Fibroblast of peridontal ligament (primary cell): ENCODE measurements around the gene SS18.

ENCODE experiments used
- DNase-seq: peaks from one replicate; pipeline ENCODE4 v3.0.0-alpha.2; 2010; ENCODE audit errors: extremely low read depth

SS18 gene

DNA sequence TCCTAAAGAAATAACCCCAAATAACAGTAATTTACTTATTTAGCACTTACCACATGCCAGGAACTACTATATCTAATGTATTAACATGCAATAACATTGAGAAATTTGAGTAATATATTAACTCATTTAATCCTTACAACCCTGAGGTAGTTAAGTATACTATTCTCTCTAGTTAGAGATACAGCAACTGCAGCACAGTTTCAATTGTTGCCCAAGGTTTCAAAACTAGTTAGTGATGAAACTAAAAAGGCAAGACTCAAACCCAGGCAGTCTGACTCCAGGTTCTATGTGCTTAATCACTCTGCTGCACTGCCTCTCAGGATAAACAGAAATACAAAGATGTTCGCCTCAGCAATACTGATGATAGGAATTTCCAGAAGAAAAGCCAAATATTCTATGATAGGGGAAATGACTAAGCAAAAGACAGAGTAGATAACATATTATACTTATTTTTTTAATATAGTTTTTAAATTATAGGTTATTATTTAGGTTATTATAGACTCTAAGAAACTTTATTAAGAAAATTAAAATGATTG, 88.0 kb downstream of the SS18 start:
- no peak for DNase-seq

DNA sequence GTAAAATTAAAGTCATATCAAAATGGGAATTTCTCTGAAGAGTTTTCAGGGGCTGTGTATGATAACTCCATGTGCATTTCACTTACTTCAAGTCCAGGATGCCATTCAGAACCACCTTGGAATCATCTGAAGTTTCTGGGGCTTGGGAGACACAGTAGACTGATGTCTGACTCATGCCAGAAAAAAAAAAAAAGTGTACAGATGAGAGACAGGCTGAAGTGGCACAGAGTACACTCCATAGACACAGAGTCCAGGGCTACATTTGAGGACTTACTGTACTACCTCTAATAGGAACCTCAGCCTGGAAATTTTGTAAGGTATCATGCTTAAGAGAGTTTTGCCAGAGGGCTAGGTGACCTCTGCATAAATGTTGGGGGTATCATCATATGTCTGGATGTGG, 92.0 kb downstream of the SS18 start:
- no peak for DNase-seq

DNA sequence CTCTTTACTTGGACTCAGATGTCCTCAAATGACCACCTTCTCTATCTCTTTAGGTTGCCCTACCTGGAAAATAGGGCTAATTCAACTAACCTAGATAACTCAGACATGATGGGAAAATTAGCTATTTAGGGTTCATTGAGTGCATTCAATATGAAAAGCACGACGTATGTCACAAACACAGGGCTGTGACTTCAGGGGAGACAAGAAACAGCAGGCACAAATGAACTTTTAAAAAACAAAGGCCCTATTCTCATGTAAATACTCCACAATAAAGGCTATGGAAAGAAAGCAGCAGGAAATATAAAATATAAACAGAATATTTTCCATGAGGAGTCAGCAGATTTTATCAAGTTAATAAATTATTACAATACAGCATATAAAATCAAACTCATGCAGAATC, 97.8 kb downstream of the SS18 start:
- no peak for DNase-seq

DNA sequence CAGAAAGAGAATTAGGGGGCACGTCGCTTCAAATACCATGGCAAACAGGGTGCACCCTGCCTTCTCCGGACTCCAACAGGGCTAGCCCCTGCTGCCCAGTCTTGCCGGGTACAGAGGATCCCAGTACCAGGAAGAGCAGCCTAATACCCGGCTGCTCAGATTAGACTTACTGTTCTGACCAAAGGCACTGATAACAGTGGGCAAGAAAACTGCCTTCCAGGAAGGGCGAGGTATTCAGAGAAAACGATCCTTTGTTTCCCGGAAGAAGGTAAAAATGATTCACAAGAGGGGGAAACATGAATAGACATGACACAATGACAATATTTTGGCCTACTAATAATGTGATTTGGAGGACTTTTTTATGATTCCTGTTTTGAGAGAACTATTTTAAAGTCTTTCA, 99.9 kb downstream of the SS18 start:
- DNase-seq: no peak

DNA sequence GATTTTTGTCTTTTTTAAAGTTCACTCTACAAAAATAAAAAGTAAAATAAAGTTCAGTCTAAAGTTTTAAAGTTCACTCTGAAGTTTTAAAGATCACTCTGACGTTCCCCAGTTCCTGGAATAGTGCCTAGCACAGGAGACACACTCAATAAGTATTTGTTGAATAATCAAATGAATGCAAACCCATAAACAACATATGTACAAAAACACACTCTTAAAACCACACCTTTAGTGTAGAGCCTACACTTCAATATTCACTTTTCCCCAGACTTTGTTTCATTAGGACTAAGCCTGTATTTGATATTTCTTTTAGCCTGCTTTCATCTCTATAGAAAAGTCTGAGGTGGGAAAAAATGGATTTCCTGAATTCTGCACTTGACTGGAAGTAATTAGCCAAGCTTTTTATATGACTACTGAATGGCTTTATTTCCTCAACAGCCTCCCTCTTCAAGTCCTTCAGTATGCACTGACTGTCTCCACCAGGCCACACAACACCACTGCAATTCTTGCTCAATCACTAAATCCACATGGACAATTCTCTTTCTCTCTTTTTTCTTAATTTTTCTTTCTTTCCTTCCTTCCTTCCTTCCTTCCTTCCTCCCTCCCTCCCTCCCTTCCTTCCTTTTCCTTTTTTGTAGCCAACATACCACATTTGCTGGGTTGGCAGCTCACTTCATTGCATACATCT, 104.6 kb downstream of the SS18 start:
- DNase-seq: no peak

DNA sequence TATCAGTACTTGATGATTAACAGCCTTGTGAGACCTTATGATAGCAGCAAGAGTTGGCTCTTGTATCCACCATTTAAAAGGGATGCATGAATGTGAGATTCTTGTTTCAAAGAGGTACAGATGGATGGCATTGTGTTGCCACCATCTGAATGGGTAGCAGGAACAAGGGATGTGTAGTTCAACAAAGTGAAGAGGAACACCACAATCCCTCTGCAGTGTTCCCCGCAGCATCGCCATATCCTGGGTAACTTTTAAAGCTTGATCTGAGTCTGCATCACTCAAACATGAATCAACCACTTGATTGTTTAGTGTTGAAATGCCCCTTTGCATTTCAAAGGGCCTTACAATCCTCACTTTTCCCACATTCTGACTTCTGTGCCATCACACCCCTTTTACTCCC, 106.7 kb downstream of the SS18 start:
- DNase-seq: no peak

DNA sequence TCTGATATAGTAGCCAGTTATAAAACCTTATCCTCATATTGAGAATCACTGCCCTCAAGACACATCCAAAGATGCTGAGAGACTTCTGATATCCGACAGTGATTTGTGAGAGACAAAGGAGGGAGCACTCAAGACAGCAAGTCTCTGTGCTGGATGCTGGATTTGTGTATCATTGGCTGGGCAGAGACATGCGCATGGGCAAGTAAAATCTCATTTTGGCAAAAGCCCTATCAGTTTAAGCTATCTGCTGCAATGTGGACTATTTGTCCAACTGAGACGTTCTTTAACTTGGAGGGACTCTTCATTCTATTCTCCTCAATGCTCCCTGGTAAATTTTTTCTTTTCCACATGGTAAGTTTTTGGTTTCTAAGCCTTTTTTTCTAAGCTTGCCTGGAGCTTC, 107.5 kb downstream of the SS18 start:
- DNase-seq: no peak

DNA sequence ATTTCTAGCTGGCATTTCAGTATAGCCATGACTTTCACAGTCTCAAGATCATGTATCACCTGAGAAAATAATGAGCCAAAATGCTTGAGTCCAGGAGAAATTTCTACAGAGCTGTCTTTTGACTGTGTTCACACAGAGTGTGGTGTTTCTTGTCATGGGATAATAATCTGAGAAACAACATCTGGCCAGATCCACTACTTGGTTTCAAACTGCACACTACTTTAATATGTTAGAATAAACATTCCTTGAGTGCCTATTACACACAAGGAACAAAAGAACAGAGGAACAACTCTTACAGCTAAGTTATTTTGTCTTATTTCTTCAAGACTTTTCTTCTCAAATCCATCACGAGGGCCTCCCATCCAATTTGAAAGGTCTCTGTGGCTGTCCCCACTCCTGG, 108.3 kb downstream of the SS18 start:
- no peak for DNase-seq

DNA sequence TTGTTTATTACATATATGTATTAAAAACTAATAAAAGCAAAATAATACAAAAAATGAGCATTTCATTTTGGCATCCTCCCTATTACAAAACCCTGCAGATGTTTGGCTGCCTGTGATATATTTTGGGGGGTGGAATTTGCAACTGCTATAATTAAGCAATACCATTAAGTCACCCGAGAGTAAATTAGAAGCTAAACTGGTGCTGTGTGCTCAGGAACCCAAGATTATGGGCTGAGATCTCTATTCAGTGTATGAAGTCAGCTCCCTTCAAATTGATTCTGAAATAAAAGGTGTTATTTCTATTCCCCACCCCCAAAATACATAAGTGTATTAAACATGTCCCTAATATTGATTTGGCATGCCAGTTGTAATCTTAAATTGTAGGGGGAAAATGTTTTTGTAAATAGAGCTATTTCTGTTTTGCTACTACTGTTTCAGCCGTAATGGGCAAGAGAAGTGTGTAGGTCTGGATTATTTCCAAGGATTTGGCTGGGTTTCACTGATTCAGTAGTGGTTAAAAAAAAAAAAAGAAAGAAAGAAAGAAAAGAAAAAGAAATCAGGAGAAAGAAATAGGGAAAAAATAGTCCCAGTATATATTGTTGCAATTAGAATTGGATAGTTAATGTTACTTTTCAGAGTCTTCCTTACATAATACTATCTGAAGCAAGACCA, 110.9 kb downstream of the SS18 start:
- peak; percentile 8 for DNase-seq

DNA sequence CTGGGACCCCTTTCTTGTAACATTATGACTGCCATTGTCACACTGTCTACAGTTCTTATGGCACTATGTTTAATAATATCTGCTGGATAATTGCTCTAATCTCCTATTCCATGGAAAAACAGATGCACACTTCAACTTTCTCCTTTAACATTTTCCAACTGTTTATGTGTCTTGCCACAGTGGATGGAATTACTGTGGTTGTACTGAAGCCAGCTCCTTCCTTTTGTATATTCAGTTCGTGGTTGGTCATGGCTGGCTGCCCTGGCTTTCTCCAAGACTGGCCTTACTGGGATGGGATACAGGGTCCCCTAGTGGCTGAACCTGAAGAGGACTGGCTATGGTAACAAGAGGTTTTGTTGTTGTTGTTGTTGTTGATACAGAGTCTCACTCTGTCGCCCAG, 113.9 kb downstream of the SS18 start:
- DNase-seq: peak; percentile 81

DNA sequence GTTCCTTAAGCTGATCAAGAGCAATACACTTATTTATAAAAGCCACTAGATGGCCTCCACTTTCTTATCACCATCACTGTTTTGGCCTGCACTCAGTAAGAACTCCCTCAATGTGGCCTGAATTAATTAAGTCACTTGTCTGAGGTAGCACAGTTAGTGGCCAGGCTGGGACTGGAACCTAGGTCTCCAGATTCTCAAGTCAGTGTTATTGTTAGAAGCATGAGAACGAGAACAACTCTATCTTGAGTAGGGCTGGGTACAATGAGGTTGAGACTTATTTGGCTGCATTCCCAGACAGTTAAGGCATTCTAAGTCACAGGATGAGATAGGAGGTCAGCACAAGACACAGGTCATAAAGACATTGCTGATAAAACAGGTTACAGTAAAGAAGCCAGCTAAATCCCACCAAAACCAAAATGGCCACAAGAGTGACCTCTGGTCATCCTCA, 115.8 kb downstream of the SS18 start:
- no peak for DNase-seq
